Measurements from ENCODE around the gene ACOX3. TPM values are rescaled to one million over a fixed set of nuclear protein-coding genes. Genes with fewer than 3 reads are reported as not detected.

ACOX3 gene
- polyA plus RNA-seq, 1 experiment = 7.9 TPM

- H3K4me3 ChIP-seq (ENCODE audit: low read depth, low read length) = no peak overlapping the region
- no peak for TF ChIP-seq CTCF (IDR thresholded peaks at IDR 0.05; ENCODE audit: low read depth, low read length)
- CTCF ChIA-PET = no interaction called here
These were observed 106.6 kb downstream of the ACOX3 start for GRCh38 chr4:8333726-8334460.

GRCh38 chr4:8332891-8333331 is 107.6 kb downstream of the ACOX3 start:
- H3K9me3 ChIP-seq (ENCODE audit: control insufficient read depth, insufficient read depth, low read length) = peaks cover 13% of the 10 kb centered on the region
- ChIA-PET CTCF (no interaction called here), POLR2A (no interaction called here)
- H3K4me3 ChIP-seq (ENCODE audit: low read depth, low read length) = no peak overlapping the region
- H3K27ac ChIP-seq (ENCODE audit: low read depth, low read length) = no peak overlapping the region
- no peak for DNase-seq (ENCODE audit: low read depth, low spot score)
- H3K27me3 ChIP-seq (ENCODE audit: control insufficient read depth, insufficient read depth, low read length) = peaks cover 3% of the 10 kb centered on the region
- no peak for TF ChIP-seq CTCF (IDR thresholded peaks at IDR 0.05; ENCODE audit: low read depth, low read length)

More at GRCh38 chr4:8333726-8334460, 106.6 kb downstream of the ACOX3 start:
- POLR2A ChIA-PET = no interaction called here
- Histone ChIP-seq H3K9me3 (ENCODE audit: control insufficient read depth, insufficient read depth, low read length) (peaks cover 13% of the 10 kb centered on the region), H3K27ac (ENCODE audit: low read depth, low read length) (no peak overlapping the region), H3K27me3 (ENCODE audit: control insufficient read depth, insufficient read depth, low read length) (peaks cover 3% of the 10 kb centered on the region)
- no peak for DNase-seq (ENCODE audit: low read depth, low spot score)

- no peak for TF ChIP-seq CTCF (IDR thresholded peaks at IDR 0.05; ENCODE audit: low read depth, low read length)
- no peak overlapping the region for H3K4me3 ChIP-seq (ENCODE audit: low read depth, low read length)
- ChIA-PET CTCF (no interaction called here), POLR2A (no interaction called here)
- peaks cover 13% of the 10 kb centered on the region for H3K9me3 ChIP-seq (ENCODE audit: control insufficient read depth, insufficient read depth, low read length)
- H3K27me3 ChIP-seq (ENCODE audit: control insufficient read depth, insufficient read depth, low read length) = peaks cover 3% of the 10 kb centered on the region
- no peak for DNase-seq (ENCODE audit: low read depth, low spot score)
- H3K27ac ChIP-seq (ENCODE audit: low read depth, low read length) = no peak overlapping the region
These were observed 108.3 kb downstream of the ACOX3 start for GRCh38 chr4:8332038-8332857.

- H3K4me3 ChIP-seq (ENCODE audit: low read depth, low read length) = no peak overlapping the region
- TF ChIP-seq CTCF (IDR thresholded peaks at IDR 0.05; ENCODE audit: low read depth, low read length) = no peak
- H3K27ac ChIP-seq (ENCODE audit: low read depth, low read length) = no peak overlapping the region
- peaks cover 13% of the 10 kb centered on the region for H3K9me3 ChIP-seq (ENCODE audit: control insufficient read depth, insufficient read depth, low read length)
- no peak for DNase-seq (ENCODE audit: low read depth, low spot score)
- POLR2A ChIA-PET = no interaction called here
- H3K27me3 ChIP-seq (ENCODE audit: control insufficient read depth, insufficient read depth, low read length) = peaks cover 3% of the 10 kb centered on the region
- CTCF ChIA-PET = no interaction called here
These were observed 109.0 kb downstream of the ACOX3 start for GRCh38 chr4:8331575-8331955.

Measured in AG04450 (cell line).